DMS114 treated with DMSO at 0.1 percent for 48 hours (cell line): ENCODE measurements around the gene PALMD.

Experiments used
- DNase-seq: peaks from one replicate; lab custom pipeline; 2025; ENCODE audit not compliant: unreplicated experiment; lab: John Stamatoyannopoulos, UW

Gene PALMD

GRCh38 chr1:99634971-99635624 is 10.8 kb upstream of the PALMD start:
- DNase-seq = no peak

DNA sequence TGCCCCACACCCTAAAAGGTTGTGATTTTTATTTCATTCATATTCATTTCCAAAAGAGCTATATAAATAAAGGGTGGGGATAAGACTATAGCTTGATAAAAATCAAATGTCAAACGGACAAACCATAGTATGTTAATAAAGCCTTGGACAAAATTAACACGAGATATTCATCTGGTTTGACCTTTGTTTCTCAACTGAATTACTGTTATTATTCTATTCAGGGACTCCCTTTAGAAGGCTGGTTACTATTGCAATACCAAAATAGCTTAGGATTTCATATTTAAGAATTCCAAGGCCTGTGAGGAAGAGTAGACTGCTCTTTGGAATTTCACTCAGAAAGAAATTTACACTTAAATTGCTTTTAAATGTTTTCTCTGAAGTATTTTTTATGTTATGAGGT is 10.2 kb upstream of the PALMD start:
- no peak for DNase-seq

DNA sequence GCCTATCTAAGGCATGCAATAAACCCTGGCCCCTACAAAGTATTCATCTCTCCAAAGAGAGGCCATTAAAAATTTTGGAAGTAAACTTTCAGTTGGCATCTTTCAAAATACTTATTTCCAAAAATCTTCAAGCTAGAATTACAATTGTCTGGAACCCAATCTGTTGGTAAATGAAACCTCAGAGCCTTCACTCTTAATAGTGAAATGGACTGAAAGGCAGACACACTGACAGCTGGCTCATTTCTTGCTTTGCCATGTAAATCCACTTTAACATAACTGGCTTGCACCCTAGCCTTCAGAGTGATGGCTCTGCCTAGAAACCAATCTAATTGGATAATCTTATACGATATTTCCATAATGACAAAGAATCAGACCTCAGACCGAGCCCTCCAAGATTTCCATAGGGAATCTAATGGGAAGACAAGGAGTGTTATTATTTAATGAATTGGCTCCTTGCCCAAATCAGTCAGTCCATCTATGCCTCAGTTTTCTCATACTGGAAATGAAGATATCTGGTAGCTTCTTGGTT is 9.2 kb upstream of the PALMD start:
- no peak for DNase-seq

GRCh38 chr1:99638853-99639252 is 7.1 kb upstream of the PALMD start:
- DNase-seq = no peak

GRCh38 chr1:99639408-99639807 is 6.5 kb upstream of the PALMD start:
- no peak for DNase-seq

GRCh38 chr1:99639945-99640344 is 6.0 kb upstream of the PALMD start:
- DNase-seq = no peak

DNA sequence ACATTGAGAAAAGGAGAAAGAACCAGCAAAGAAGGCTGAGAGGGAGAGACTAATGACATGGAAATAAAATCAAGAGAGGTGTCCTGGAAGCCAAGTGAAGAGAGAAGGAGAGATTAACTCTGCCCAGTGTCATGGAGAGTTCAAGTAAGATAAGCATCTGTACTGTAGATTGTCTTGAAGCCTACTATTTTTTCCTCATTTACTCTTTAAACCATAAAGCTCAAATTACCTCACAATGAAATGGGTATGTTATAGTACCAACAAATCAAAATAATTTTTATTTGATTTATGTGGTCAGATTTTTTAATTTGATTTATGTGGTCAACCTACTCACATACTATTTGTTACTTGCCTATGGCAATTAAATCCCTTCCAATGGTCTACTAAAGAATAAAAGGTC is 5.2 kb upstream of the PALMD start:
- DNase-seq = no peak

DNA sequence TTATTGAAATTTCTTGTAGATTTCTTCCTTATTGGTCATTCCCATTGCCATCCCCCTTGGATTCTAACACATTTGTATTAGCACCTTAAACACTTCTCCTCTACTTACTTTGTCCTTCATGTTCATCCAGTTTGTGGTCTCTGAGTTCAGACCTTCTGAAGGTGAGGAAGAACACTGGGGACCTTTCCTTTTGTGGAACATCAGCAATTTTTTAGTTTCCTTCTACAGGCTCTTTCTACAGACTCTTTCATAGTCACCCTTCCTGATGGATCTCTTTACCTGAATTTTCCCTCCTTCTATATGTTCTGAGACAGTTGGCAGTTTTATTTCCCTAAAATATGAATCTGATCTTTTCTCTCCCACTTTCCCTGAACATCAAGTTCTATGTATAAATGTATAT is 4.4 kb upstream of the PALMD start:
- DNase-seq = no peak

DNA sequence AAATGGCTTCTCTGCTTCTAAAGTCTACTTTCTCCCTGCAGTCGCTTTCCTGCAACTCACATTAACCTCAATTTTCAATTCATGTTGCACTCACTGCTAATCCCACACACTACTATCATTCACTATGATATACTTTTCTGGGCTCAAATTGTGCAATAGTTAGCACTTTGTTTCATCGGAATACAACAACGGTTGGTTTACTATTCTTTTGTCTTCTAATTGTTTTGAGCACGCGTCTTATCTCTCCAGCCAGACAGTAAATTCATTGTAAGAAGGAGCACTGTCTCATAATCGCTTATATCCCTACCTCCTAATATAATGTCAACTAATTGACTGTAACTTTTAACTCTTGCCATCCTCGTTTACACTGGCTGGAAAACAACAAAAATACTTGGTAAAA is 3.9 kb upstream of the PALMD start:
- DNase-seq = no peak

- DNase-seq = no peak
Observed at GRCh38 chr1:99643021-99643779, 2.7 kb upstream of the PALMD start.

DNA sequence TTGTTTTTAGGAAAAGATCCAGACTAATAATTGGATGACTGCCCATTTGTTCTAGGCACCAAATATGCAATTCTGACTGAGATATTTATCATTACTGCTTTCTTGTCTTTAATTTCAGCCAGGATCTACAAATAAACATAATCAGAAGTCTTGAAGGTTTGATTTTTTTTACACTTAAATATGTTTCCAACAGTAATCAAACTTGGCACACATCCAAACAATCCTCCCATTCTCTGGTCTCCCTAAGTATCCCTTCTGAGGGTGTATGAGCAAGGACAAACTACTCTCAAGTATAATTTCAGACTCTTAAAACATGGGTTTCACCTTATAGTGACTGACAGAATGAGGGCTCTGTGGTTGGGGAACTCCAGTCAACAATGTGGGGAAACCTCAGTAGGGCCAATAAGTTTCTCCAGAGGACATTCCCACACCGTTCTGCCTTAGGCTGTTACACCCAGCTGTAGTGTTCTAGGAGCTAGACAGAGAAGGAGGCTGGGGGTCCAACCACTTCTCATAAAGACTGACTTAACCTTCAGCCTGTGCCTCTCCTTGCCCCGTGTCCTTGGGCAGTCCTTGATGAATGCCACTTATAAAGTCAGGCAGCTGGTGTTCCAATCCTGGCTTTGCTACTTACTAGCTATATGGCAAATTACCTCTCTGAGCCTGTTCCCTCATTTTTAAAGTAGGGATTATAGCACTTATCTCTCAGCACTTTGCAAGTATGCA is 1.5 kb upstream of the PALMD start:
- DNase-seq = no peak

DNA sequence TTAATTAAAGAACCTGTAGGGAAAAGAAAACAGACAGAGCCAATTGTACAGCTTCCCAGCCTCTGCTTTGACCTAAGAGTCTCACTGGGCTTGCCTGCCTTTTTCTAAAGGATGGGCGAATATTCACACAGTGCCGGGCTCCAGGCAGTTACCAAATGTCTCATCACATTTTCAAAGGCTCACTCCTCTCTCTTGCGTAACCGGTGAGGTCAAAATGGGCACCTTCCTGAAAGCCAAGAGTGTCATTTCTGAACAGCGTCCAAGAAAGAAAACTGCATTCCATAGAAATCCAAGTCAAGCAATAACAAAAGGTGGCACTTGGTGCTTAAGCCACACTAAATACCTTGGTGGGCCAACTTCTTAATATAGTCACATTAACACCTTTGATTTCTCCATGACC is 710 bp upstream of the PALMD start:
- no peak for DNase-seq

GRCh38 chr1:99646868-99647267 is 955 bp downstream of the PALMD start:
- DNase-seq = no peak

- no peak for DNase-seq
Observed at GRCh38 chr1:99647490-99647889, 1.6 kb downstream of the PALMD start.

GRCh38 chr1:99648107-99648506 is 2.2 kb downstream of the PALMD start:
- DNase-seq = no peak

GRCh38 chr1:99650030-99650429 is 4.1 kb downstream of the PALMD start:
- no peak for DNase-seq

DNA sequence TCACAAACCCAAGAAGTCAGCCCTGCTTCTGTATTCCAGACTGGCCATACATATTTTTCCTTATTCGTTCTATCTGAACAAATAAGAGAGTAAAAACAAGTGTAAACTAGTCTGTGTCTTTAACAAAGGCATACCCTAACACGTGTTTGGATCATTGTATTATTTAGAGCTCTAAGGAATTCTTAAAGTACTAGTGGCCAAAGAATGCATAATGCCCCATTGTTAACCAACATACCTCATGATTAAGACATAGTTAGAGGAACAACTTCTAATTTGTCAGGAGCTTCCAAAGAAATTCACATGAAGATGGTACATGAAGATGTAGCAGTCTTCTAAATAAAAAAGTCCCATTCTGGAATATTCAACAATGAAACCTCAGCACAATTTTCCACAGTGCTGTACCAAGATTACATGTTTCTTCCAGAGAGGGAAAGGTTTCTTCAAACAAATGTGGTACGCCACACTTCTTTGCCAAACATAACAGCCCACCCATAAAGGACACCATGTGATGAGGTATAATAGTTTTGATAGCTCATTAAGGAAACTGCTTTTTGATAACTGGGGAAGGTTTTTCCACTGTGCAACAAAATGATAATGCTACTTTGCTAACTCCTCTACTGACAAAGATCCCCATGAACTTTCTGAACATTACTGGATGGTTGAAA is 5.0 kb downstream of the PALMD start:
- DNase-seq = no peak

DNA sequence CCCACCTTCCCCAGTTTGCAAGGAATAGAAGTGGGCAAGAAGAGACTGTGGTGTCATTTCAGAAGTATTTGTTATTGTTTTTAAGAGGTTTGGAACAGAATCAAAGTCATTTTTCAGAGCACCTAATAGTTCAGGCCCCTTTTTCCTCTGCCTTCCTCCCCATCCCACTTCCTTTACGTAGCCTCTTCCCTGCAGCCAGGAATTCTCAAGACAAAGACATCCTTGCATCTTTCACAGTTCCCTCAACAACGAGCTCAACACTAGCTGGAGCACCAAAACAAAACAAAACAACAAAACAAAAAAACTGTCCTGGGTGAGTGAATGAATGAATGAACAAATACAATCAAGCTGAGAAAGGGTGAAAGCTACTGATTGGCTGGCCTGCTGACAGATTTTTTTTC is 7.0 kb downstream of the PALMD start:
- no peak for DNase-seq

DNA sequence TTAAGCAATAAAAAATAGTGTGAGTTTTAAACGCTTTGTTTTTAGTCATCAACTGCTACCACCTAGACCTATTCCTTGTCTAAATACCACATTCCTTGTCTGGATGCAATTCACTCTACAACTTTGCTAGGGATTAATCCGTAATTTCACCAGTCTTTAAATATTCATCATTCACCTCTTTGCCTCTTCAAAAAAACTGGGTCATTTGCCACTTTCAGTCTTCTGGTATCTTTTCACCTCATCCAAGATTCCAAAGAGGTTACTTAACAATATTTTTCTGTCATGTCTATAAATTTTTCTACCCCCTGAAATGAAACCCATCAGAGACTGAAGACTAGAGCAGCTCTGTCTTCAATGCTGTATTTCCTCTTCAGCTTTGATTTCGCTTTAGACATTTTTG is 9.5 kb downstream of the PALMD start:
- no peak for DNase-seq

GRCh38 chr1:99656701-99657100 is 10.8 kb downstream of the PALMD start:
- DNase-seq = no peak

GRCh38 chr1:99657213-99658030 is 11.5 kb downstream of the PALMD start:
- DNase-seq = no peak
